Caco-2 (cell line): ENCODE data around the gene TGIF1. TPM values are rescaled to one million over a fixed set of nuclear protein-coding genes. Genes with fewer than 3 reads are reported as not detected.

Source experiments
- BruUV-seq: library from RNA; stranded (reverse); fragments of 400-500 nt; replicated peaks from 2 replicates; lab custom pipeline; 2021; lab: Mats Ljungman, UMichigan
- CTCF ChIA-PET: fragments of 300-600 bp; sonication (Branson Sonifier 250); formaldehyde crosslinking; loops from one replicate; lab custom pipeline; 2022; ENCODE audit warnings: antibody characterized with exemption; lab: Charles Lee
- POLR2A ChIA-PET: fragments of 300-600 bp; sonication (Branson Sonifier 250); formaldehyde crosslinking; loops from one replicate; lab custom pipeline; 2022; ENCODE audit warnings: antibody characterized with exemption; lab: Charles Lee
- DNase-seq, 2 experiments: peaks; one replicate each; pipeline versions ENCODE4 v3.0.0 to v3.0.0-alpha.2; 2020 to 2022
- H3K27me3 ChIP-seq: replicated peaks from 2 replicates; pipeline ENCODE4 v1.6.0; 2011; ENCODE audit warnings: low read length; ENCODE audit not compliant: control insufficient read depth, insufficient read depth
- H3K36me3 ChIP-seq: 2 replicates; pipeline ENCODE4 v1.5.1; 2011; ENCODE audit warnings: low read length; ENCODE audit not compliant: control insufficient read depth, insufficient read depth
- H3K4me1 ChIP-seq: fragments of 250-450 bp; sonication (Bioruptor Pico); 2 replicates; pipeline ENCODE4 v1.5.1; 2020; ENCODE audit warnings: mild to moderate bottlenecking
- H3K4me3 ChIP-seq: 2 replicates; pipeline ENCODE4 v1.5.1; 2011; ENCODE audit warnings: low read depth, mild to moderate bottlenecking, control low read depth, low read length
- H3K9me3 ChIP-seq: fragments of 250-450 bp; sonication (Bioruptor Pico); 2 replicates; pipeline ENCODE4 v1.5.1; 2020; ENCODE audit warnings: mild to moderate bottlenecking, moderate library complexity
- H3K27ac Mint-ChIP-seq: one replicate; pipeline ENCODE4 v1.8.0; 2022; ENCODE audit warnings: mixed read lengths; ENCODE audit not compliant: unreplicated experiment
- H3K27me3 Mint-ChIP-seq: one replicate; pipeline ENCODE4 v1.8.0; 2022; ENCODE audit warnings: mixed read lengths; ENCODE audit not compliant: insufficient read depth, unreplicated experiment
- H3K36me3 Mint-ChIP-seq: one replicate; pipeline ENCODE4 v1.8.0; 2022; ENCODE audit warnings: mild to moderate bottlenecking, mixed read lengths; ENCODE audit not compliant: insufficient read depth, unreplicated experiment
- H3K4me1 Mint-ChIP-seq: one replicate; pipeline ENCODE4 v1.8.0; 2022; ENCODE audit warnings: low read depth, mixed read lengths; ENCODE audit not compliant: unreplicated experiment
- H3K4me3 Mint-ChIP-seq: one replicate; pipeline ENCODE4 v1.8.0; 2022; ENCODE audit warnings: mild to moderate bottlenecking, moderate library complexity, mixed read lengths; ENCODE audit not compliant: unreplicated experiment
- H3K9me3 Mint-ChIP-seq: one replicate; pipeline ENCODE4 v1.8.0; 2022; ENCODE audit warnings: mixed read lengths; ENCODE audit not compliant: unreplicated experiment
- CTCF ChIP-seq, 2 experiments: fragments of 200-600 bp in 1 of 2; IDR thresholded peaks; 1 replicate in 1 of 2; 2 replicates in 1 of 2; pipeline versions ENCODE4 v1.5.1 to v1.8.0; 2011 to 2022; ENCODE audit warnings: antibody characterized with exemption in 1 of 2, control low read depth in 1 of 2, inconsistent platforms in 1 of 2, low read depth in 1 of 2, low read length in 1 of 2, mild to moderate bottlenecking in 1 of 2, moderate library complexity in 1 of 2; ENCODE audit not compliant: insufficient read depth in 1 of 2, severe bottlenecking in 1 of 2, unreplicated experiment in 1 of 2
- intact Hi-C: fragments of 100-400 bp; cut with micrococcal nuclease; formaldehyde crosslinking; loops from one replicate; pipeline ENCODE4 v1.10.0; 2022; ENCODE audit not compliant: unreplicated experiment
- total RNA-seq: library from RNA; stranded (reverse); gene quantifications from 2 replicates; pipeline ENCODE4 v1.2.3, GENCODE V29; 2022

TGIF1 gene
- total RNA-seq, 1 experiment from 2014 or later, result 107 TPM

GRCh38 chr18:3454365-3455089, 4.6 kb downstream of the TGIF1 start:
- peaks cover 97% of the 10 kb centered on the region for H3K36me3 Mint-ChIP-seq
- Histone ChIP-seq H3K4me3 (peak overlapping the region; percentile 15; the same call in 1 of the 2 replicates), H3K4me1 (peaks cover 44% of the 10 kb centered on the region), H3K27me3 (no peaks in the 10 kb centered on the region), H3K36me3 (peaks cover 7% of the 10 kb centered on the region), H3K9me3 (no peaks in the 10 kb centered on the region)
- no peaks in the 10 kb centered on the region for H3K9me3 Mint-ChIP-seq
- H3K4me3 Mint-ChIP-seq, result peak overlapping the region; percentile 87
- CTCF ChIA-PET, result interaction anchor here (0.7 to 1.3 kb wide), 6 partner anchors 148 to 212 kb away, joined by 3 to 6 read pairs (median 4); no protein-coding TSS in a partner anchor
- TF ChIP-seq CTCF (IDR thresholded peaks at IDR 0.05; ENCODE audit: insufficient read depth in 1 of 2, low read depth in 1 of 2, low read length in 1 of 2, severe bottlenecking in 1 of 2, unreplicated experiment in 1 of 2), result peak; percentile 57 to 69
- H3K27ac Mint-ChIP-seq, result peak overlapping the region; percentile 97
- H3K27me3 Mint-ChIP-seq, result no peaks in the 10 kb centered on the region
- intact Hi-C loops, result loop anchor here (1.0 to 10.0 kb wide), 2 partner anchors 173 to 600 kb away; no protein-coding TSS in a partner anchor
- POLR2A ChIA-PET, result interaction anchor here (0.6 to 2.5 kb wide), 6 partner anchors 33 to 211 kb away, joined by 3 to 23 read pairs (median 4); no protein-coding TSS in a partner anchor
- DNase-seq, result peak; percentile 52 to 69
- H3K4me1 Mint-ChIP-seq, result peaks cover 39% of the 10 kb centered on the region
- BruUV-seq, result no TSS peak

- peaks cover 7% of the 10 kb centered on the region for H3K36me3 ChIP-seq
- CTCF ChIA-PET, result interaction anchor here (0.9 to 1.2 kb wide), 3 partner anchors 158 to 212 kb away, joined by 3 to 6 read pairs (median 4); no protein-coding TSS in a partner anchor
- peaks cover 94% of the 10 kb centered on the region for H3K36me3 Mint-ChIP-seq
Measured at GRCh38 chr18:3455090-3455635, 5.2 kb downstream of the TGIF1 start.

More at GRCh38 chr18:3455090-3455635, 5.2 kb downstream of the TGIF1 start:
- Mint-ChIP-seq H3K4me1 (peaks cover 39% of the 10 kb centered on the region), H3K27ac (peak overlapping the region; percentile 97), H3K9me3 (no peaks in the 10 kb centered on the region), H3K4me3 (peak overlapping the region; percentile 87), H3K27me3 (no peaks in the 10 kb centered on the region)
- Histone ChIP-seq H3K4me1 (peaks cover 44% of the 10 kb centered on the region), H3K9me3 (no peaks in the 10 kb centered on the region), H3K4me3 (no peak overlapping the region), H3K27me3 (no peaks in the 10 kb centered on the region)
- POLR2A ChIA-PET, result interaction anchor here (0.5 to 2.5 kb wide), 4 partner anchors 148 to 211 kb away, joined by 3 to 23 read pairs (median 7); no protein-coding TSS in a partner anchor
- DNase-seq, result no peak
- peak in 1 of 2 experiments; percentile 6 for TF ChIP-seq CTCF (IDR thresholded peaks at IDR 0.05; ENCODE audit: insufficient read depth in 1 of 2, low read depth in 1 of 2, low read length in 1 of 2, severe bottlenecking in 1 of 2, unreplicated experiment in 1 of 2)
- intact Hi-C loops, result loop anchor here (10.0 kb wide), 1 partner anchor 600 kb away; no protein-coding TSS in a partner anchor
- BruUV-seq, result no TSS peak
